MM.1S (cell line): ENCODE results near the gene DEPDC5.
"Not testable (repeated sequence)": the region's sequence is repeated elsewhere in the genome, so short reads cannot be mapped to it uniquely, and the experiment has no call there.

ENCODE experiments used
- DNase-seq: peaks from one replicate; pipeline ENCODE4 v3.0.0-alpha.2; 2015
- H2AFZ ChIP-seq: fragments of 300-600 bp; sonication (generic); 2 replicates; pipeline ENCODE4 v1.6.0; 2016; ENCODE audit warnings: antibody characterized with exemption, low read length
- H3F3A ChIP-seq: fragments of 300-600 bp; sonication (generic); 2 replicates; pipeline ENCODE4 v1.6.1; 2016; ENCODE audit warnings: mild to moderate bottlenecking, antibody characterized with exemption, low read length, moderate library complexity, mixed read lengths; ENCODE audit not compliant: insufficient read depth
- H3K27ac ChIP-seq: fragments of 300-600 bp; sonication (generic); 2 replicates; pipeline ENCODE4 v1.5.1; 2016; ENCODE audit warnings: mild to moderate bottlenecking, low read length
- H3K27me3 ChIP-seq: fragments of 300-600 bp; sonication (generic); replicated peaks from 2 replicates; pipeline ENCODE4 v1.6.0; 2016; ENCODE audit warnings: low read length; ENCODE audit not compliant: insufficient read depth
- H3K36me3 ChIP-seq: fragments of 300-600 bp; sonication (generic); replicated peaks from 2 replicates; pipeline ENCODE4 v1.6.1; 2016; ENCODE audit warnings: mild to moderate bottlenecking, low read length, mixed read lengths; ENCODE audit not compliant: insufficient read depth
- H3K4me1 ChIP-seq: fragments of 300-600 bp; sonication (generic); 2 replicates; pipeline ENCODE4 v1.6.1; 2016; ENCODE audit warnings: low read length, mixed read lengths
- H3K4me2 ChIP-seq: fragments of 300-600 bp; sonication (generic); 2 replicates; pipeline ENCODE4 v1.6.0; 2016; ENCODE audit warnings: low read depth, low read length
- H3K4me3 ChIP-seq: fragments of 300-600 bp; sonication (generic); 2 replicates; pipeline ENCODE4 v1.5.1; 2016; ENCODE audit warnings: low read length, mixed read lengths
- H3K79me2 ChIP-seq: fragments of 300-600 bp; sonication (generic); 2 replicates; pipeline ENCODE4 v1.6.1; 2016; ENCODE audit warnings: mixed run types, low read length, mixed read lengths
- H3K9ac ChIP-seq: fragments of 300-600 bp; sonication (generic); 2 replicates; pipeline ENCODE4 v1.6.1; 2016; ENCODE audit warnings: low read length, mixed read lengths
- H3K9me2 ChIP-seq: fragments of 300-600 bp; sonication (generic); replicated peaks from 2 replicates; pipeline ENCODE4 v1.6.1; 2016; ENCODE audit warnings: mild to moderate bottlenecking, low read length, mixed read lengths; ENCODE audit not compliant: insufficient read depth
- H3K9me3 ChIP-seq: fragments of 300-600 bp; sonication (generic); replicated peaks from 2 replicates; pipeline ENCODE4 v1.6.1; 2016; ENCODE audit warnings: mild to moderate bottlenecking, low read length, mixed read lengths; ENCODE audit not compliant: insufficient read depth
- H4K20me1 ChIP-seq: fragments of 300-600 bp; sonication (generic); 2 replicates; pipeline ENCODE4 v1.6.1; 2016; ENCODE audit warnings: mild to moderate bottlenecking, low read length, moderate library complexity, mixed read lengths; ENCODE audit not compliant: insufficient read depth
- EZH2 ChIP-seq: fragments of 300-600 bp; sonication (generic); optimal IDR thresholded peaks from 2 replicates; pipeline ENCODE3; 2017; ENCODE audit warnings: low read depth, mild to moderate bottlenecking, antibody characterized with exemption, low read length, mixed read lengths
- EZH2phosphoT487 ChIP-seq: fragments of 300-600 bp; sonication (generic); IDR thresholded peaks from 2 replicates; pipeline ENCODE4 v1.6.1; 2018; ENCODE audit warnings: antibody characterized with exemption, low read length
- TF ChIP-seq, protein P1 (sequence below): fragments of 300-600 bp; sonication (generic); IDR thresholded peaks from 2 replicates; pipeline ENCODE4 v1.5.1; 2016; ENCODE audit warnings: antibody characterized with exemption, low read length, mixed read lengths

Gene DEPDC5

GRCh38 chr22:31790240-31790639 lies 36.4 kb downstream of the DEPDC5 start:
- no peaks in the 10 kb centered on the region for H4K20me1 ChIP-seq
- no peak overlapping the region for H3K4me3 ChIP-seq
- H3F3A ChIP-seq = no peaks in the 10 kb centered on the region
- no peak overlapping the region for H2AFZ ChIP-seq
- peak overlapping the region; percentile 1; the same call in 1 of the 2 replicates for H3K27ac ChIP-seq
- no peaks in the 10 kb centered on the region for H3K79me2 ChIP-seq
- TF ChIP-seq, protein P1, sequence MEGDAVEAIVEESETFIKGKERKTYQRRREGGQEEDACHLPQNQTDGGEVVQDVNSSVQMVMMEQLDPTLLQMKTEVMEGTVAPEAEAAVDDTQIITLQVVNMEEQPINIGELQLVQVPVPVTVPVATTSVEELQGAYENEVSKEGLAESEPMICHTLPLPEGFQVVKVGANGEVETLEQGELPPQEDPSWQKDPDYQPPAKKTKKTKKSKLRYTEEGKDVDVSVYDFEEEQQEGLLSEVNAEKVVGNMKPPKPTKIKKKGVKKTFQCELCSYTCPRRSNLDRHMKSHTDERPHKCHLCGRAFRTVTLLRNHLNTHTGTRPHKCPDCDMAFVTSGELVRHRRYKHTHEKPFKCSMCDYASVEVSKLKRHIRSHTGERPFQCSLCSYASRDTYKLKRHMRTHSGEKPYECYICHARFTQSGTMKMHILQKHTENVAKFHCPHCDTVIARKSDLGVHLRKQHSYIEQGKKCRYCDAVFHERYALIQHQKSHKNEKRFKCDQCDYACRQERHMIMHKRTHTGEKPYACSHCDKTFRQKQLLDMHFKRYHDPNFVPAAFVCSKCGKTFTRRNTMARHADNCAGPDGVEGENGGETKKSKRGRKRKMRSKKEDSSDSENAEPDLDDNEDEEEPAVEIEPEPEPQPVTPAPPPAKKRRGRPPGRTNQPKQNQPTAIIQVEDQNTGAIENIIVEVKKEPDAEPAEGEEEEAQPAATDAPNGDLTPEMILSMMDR = no peak
- TF ChIP-seq EZH2phosphoT487 (no peak), EZH2 (no peak)
- no peaks in the 10 kb centered on the region for H3K36me3 ChIP-seq
- H3K27me3 ChIP-seq = no peaks in the 10 kb centered on the region
- H3K9me3 ChIP-seq = no peaks in the 10 kb centered on the region
- H3K4me2 ChIP-seq = no peak overlapping the region
- DNase-seq = no peak
- no peak overlapping the region for H3K9ac ChIP-seq
- no peaks in the 10 kb centered on the region for H3K9me2 ChIP-seq
- H3K4me1 ChIP-seq = peaks cover 5% of the 10 kb centered on the region; the same call in 1 of the 2 replicates

DNA sequence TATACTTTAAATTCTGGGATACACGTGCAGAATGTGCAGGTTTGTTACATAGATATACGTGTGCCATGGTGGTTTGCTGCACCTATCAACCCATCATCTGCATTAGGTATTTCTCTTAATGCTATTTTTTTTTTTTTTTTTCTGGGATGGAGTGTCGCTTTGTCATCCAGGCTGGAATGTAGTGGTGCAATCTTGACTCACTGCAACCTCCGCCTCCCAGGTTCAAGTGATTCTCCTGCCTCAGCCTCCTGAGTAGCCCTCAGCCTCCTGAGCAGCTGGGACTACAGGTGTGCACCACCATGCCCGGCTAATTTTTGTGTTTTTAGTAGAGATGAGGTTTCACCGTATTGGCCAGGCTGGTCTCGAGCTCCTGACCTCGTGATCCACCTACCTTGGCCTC lies 45.5 kb downstream of the DEPDC5 start:
- not testable (repeated sequence) for H4K20me1 ChIP-seq, H3K27me3 ChIP-seq, H3F3A ChIP-seq, H3K4me1 ChIP-seq, H3K9me2 ChIP-seq, H3K4me3 ChIP-seq, H2AFZ ChIP-seq, H3K9ac ChIP-seq, H3K79me2 ChIP-seq, DNase-seq, H3K9me3 ChIP-seq, H3K4me2 ChIP-seq, H3K36me3 ChIP-seq, H3K27ac ChIP-seq

GRCh38 chr22:31800065-31800464 lies 46.2 kb downstream of the DEPDC5 start:
- no peaks in the 10 kb centered on the region for H4K20me1 ChIP-seq
- no peak overlapping the region for H3K4me3 ChIP-seq
- H2AFZ ChIP-seq = no peak overlapping the region
- H3K36me3 ChIP-seq = peaks cover 7% of the 10 kb centered on the region; the same call in 1 of the 2 replicates
- H3K9me3 ChIP-seq = no peaks in the 10 kb centered on the region
- H3F3A ChIP-seq = no peaks in the 10 kb centered on the region
- no peaks in the 10 kb centered on the region for H3K79me2 ChIP-seq
- no peaks in the 10 kb centered on the region for H3K27me3 ChIP-seq
- no peak overlapping the region for H3K4me2 ChIP-seq
- H3K4me1 ChIP-seq = no peaks in the 10 kb centered on the region
- TF ChIP-seq EZH2 = no peak
- no peak for TF ChIP-seq EZH2phosphoT487
- TF ChIP-seq, protein P1 = no peak
- H3K27ac ChIP-seq = no peak overlapping the region
- no peak for DNase-seq
- H3K9ac ChIP-seq = no peak overlapping the region
- no peaks in the 10 kb centered on the region for H3K9me2 ChIP-seq

GRCh38 chr22:31800861-31801260 lies 47.0 kb downstream of the DEPDC5 start:
- not testable (repeated sequence) for H4K20me1 ChIP-seq, H3K4me2 ChIP-seq, H3K9ac ChIP-seq, H3K79me2 ChIP-seq, H2AFZ ChIP-seq, H3K27me3 ChIP-seq, H3K4me3 ChIP-seq, H3K9me2 ChIP-seq, H3K27ac ChIP-seq, H3K36me3 ChIP-seq, H3K9me3 ChIP-seq, H3F3A ChIP-seq, H3K4me1 ChIP-seq, DNase-seq
